ENCODE data around the gene ANKRD55. TPM values are rescaled to one million over a fixed set of nuclear protein-coding genes. Genes with fewer than 3 reads are reported as not detected.
A peak's percentile ranks its signal among the peaks of the same experiment; 100 is the strongest.

The ANKRD55 gene
- total RNA-seq, 2 experiments from 2014 or later: 14.1 to 14.6 TPM

DNA sequence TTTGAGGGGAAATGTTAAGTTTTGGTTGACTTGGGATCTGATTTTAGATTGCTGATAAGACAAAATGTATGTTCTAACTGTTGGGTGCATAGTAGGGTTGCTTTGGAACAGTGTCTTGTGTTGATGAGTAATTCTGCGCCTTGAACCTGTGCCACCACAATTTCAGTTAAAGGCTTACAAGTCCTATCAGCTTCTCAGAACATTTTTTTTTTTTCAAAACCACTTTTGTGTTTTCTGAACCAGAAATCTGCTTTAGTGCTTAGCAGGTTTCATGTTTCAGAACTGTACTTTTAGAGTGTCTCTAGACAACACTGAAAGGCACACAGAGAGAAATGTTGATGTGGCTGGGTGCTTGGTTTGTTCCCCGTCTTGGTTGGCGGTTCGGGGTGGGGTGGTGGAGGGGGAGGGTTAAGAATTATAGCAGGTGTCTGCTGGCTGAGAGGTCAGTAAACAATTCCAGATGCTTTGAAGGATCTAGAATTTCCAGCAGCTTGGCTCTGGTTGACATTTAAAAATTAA lies 84.6 kb downstream of the ANKRD55 start:
- H3K4me1 Mint-ChIP-seq (ENCODE audit: low read depth): peaks cover 68% of the 10 kb centered on the region
- peak overlapping the region; percentile 93 for H3K27ac Mint-ChIP-seq
- intact Hi-C loops (cut with micrococcal nuclease): loop anchor here (1.0 to 2.0 kb wide), 11 partner anchors 8 to 170 kb away; partner anchors contain the start of gene IL6ST
- H3K27me3 Mint-ChIP-seq (ENCODE audit: low read depth): no peaks in the 10 kb centered on the region
- H3K9me3 Mint-ChIP-seq: no peaks in the 10 kb centered on the region
- peaks cover 6% of the 10 kb centered on the region for H3K36me3 Mint-ChIP-seq (ENCODE audit: low read depth)
- CTCF ChIA-PET: interaction anchor here (0.7 to 1.9 kb wide), 6 partner anchors 11 to 212 kb away, joined by 3 to 10 read pairs (median 5); no protein-coding TSS in a partner anchor
- DNase-seq: peak; percentile 80
- H3K4me3 Mint-ChIP-seq: peak overlapping the region; percentile 53

DNA sequence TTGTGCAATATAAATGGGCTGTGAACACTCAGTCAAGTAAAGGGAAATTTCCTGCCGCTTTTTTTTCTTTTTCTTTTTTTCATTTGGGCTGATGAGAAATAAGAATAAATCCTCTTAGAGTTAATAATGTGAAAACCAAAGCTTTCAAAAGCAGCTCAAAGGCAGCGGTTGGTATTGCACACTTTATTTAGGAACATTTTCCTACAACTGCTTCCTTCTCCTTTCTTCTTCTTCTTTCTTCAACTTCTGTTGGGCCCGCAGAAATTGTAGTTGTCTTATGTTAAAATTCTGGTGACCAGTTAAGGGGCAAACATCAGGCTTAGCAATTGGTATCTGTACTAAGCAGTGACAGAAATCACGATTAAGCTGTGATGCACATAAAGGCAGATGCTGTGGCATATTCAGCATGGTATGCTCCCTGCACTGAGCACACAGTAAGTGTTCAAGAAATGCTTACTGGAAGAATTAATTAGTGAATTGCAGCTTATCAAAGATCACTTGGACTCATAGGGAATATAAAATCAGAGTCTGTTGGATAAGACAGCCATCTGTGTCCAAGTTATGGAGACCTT lies 85.4 kb downstream of the ANKRD55 start:
- Mint-ChIP-seq H3K4me3 (peak overlapping the region; percentile 53), H3K27me3 (ENCODE audit: low read depth) (no peaks in the 10 kb centered on the region), H3K9me3 (no peaks in the 10 kb centered on the region), H3K36me3 (ENCODE audit: low read depth) (peaks cover 2% of the 10 kb centered on the region), H3K27ac (peak overlapping the region; percentile 93), H3K4me1 (ENCODE audit: low read depth) (peaks cover 68% of the 10 kb centered on the region)
- intact Hi-C loops (cut with micrococcal nuclease): loop anchor here (1.0 to 2.0 kb wide), 11 partner anchors 9 to 169 kb away; partner anchors contain the start of gene IL6ST
- CTCF ChIA-PET: interaction anchor here (0.7 to 1.9 kb wide), 10 partner anchors 10 to 211 kb away, joined by 3 to 10 read pairs (median 3); no protein-coding TSS in a partner anchor
- DNase-seq: no peak

DNA sequence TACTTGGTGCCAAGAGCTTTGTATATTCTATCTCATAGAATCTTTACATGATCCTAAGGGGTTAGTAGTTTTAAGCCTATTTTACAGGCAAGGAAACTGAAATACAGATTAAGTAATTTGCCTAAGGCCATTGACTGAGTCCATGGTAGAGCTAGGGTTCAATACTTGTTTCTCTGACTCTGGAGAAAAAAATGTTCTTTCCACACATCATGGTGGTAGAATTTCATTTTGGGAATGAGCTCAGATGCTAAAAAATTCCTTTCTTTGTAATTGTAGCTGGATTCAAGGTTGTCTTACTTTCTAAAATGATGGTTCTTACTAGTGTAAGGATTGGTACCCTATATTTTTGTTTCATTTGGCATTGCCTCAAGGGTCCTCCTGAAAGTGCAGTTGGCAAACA lies 86.0 kb downstream of the ANKRD55 start:
- DNase-seq: no peak
- Mint-ChIP-seq H3K4me1 (ENCODE audit: low read depth) (peaks cover 68% of the 10 kb centered on the region), H3K4me3 (no peak overlapping the region), H3K27ac (no peak overlapping the region), H3K9me3 (no peaks in the 10 kb centered on the region), H3K36me3 (ENCODE audit: low read depth) (peaks cover 2% of the 10 kb centered on the region), H3K27me3 (ENCODE audit: low read depth) (no peaks in the 10 kb centered on the region)
- CTCF ChIA-PET: interaction anchor here (0.8 to 1.9 kb wide), 6 partner anchors 9 to 167 kb away, joined by 3 to 10 read pairs (median 3); no protein-coding TSS in a partner anchor
- intact Hi-C loops (cut with micrococcal nuclease): no loop called here

DNA sequence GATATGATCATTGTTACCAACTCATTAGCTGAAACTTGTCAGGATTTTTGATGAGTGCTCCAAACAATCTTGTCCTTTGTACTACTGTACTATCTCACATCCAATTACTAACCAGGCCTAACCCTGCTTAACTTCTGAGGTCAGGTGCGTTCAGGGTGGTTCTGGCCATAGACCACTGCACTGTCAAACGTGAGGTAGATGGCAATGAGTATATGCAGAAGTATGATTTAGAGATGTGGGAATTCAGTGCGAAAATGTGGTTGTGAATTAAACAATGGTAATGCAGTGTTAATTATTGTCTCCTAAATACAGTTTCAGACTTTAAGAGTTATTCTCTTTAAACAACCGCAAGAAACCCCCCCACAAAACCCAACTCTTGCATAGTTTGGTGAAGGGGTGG lies 86.5 kb downstream of the ANKRD55 start:
- no peak for DNase-seq
- Mint-ChIP-seq H3K27ac (no peak overlapping the region), H3K36me3 (ENCODE audit: low read depth) (peaks cover 2% of the 10 kb centered on the region), H3K4me1 (ENCODE audit: low read depth) (peaks cover 69% of the 10 kb centered on the region), H3K9me3 (no peaks in the 10 kb centered on the region), H3K27me3 (ENCODE audit: low read depth) (no peaks in the 10 kb centered on the region), H3K4me3 (no peak overlapping the region)
- CTCF ChIA-PET: interaction anchor here (0.9 to 1.9 kb wide), 3 partner anchors 9 to 166 kb away, joined by 3 to 10 read pairs (median 3); no protein-coding TSS in a partner anchor
- intact Hi-C loops (cut with micrococcal nuclease): no loop called here

DNA sequence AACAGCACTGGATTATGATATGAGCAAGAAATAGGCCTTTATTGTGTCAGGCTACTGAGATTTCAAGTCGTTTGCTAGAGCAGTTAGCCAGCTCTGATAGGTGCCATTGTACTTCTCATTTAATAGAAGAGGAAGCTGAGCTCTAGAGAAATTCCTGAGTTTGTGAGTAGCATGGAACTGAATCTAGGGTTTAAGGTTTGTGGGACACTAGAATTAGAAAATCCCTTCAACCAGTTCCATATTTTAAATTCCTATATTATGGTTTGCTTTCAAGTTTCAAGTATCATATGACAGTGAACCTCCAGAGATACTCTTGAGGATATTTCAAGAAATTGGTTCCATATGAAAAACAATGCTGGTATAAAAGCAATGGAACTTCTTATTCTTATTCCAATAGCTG lies 87.6 kb downstream of the ANKRD55 start:
- H3K4me1 Mint-ChIP-seq (ENCODE audit: low read depth): peaks cover 76% of the 10 kb centered on the region
- peaks cover 2% of the 10 kb centered on the region for H3K36me3 Mint-ChIP-seq (ENCODE audit: low read depth)
- no peak for DNase-seq
- no peaks in the 10 kb centered on the region for H3K9me3 Mint-ChIP-seq
- intact Hi-C loops (cut with micrococcal nuclease): no loop called here
- no peaks in the 10 kb centered on the region for H3K27me3 Mint-ChIP-seq (ENCODE audit: low read depth)
- CTCF ChIA-PET: interaction anchor here (1.2 kb wide), 1 partner anchor 55 kb away, joined by 3 read pairs; no protein-coding TSS in a partner anchor
- no peak overlapping the region for H3K4me3 Mint-ChIP-seq
- H3K27ac Mint-ChIP-seq: peak overlapping the region; percentile 4

DNA sequence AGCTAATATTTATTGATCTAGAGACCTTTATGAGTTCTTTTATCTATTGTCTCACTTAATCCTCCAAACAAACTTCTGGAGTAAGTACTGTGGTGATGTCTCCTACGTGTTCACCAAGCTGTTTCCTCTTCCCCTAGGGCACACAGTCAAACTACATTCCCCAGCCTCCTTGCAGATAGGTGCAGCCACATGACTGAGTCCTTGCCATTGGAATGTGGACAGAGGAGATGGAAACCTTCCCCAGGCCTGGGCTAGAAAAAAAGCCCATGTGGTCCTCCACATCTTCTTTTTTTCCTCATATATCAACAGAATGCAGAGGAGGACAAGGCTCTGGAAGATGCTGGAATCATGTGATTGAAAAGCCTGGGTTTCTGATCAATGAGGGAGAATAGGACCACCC lies 88.0 kb downstream of the ANKRD55 start:
- no peaks in the 10 kb centered on the region for H3K27me3 Mint-ChIP-seq (ENCODE audit: low read depth)
- peak overlapping the region; percentile 4 for H3K27ac Mint-ChIP-seq

DNA sequence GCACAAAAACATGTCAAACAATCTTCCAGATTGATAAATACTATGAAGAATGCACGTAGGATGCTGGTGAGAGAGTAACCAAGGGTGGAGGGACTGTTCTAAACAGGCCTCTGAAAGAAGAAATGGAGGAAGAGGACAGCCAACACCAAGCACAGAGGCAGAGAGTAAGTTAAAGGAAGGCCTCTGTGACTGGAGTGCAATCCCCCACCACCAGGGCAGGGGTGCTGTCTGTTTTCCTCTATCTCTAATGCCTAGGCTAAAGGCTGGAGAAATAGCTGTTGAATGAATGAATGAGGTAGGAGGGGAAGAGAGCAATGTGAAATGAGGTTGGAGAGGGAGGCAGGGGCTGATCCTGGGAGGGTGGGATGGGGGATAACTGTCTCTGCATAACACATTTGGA lies 88.9 kb downstream of the ANKRD55 start:
- H3K27ac Mint-ChIP-seq: peak overlapping the region; percentile 82
- CTCF ChIA-PET: interaction anchor here (0.6 to 2.0 kb wide), 8 partner anchors 17 to 208 kb away, joined by 3 to 5 read pairs (median 3); no protein-coding TSS in a partner anchor

More for the DNA sequence above, 88.0 kb downstream of the ANKRD55 start:
- CTCF ChIA-PET: interaction anchor here (0.8 to 1.2 kb wide), 3 partner anchors 40 to 209 kb away, joined by 3 to 4 read pairs (median 3); no protein-coding TSS in a partner anchor
- intact Hi-C loops (cut with micrococcal nuclease): no loop called here
- Mint-ChIP-seq H3K9me3 (no peaks in the 10 kb centered on the region), H3K4me1 (ENCODE audit: low read depth) (peaks cover 80% of the 10 kb centered on the region), H3K36me3 (ENCODE audit: low read depth) (peaks cover 2% of the 10 kb centered on the region), H3K4me3 (no peak overlapping the region)
- DNase-seq: no peak

DNA sequence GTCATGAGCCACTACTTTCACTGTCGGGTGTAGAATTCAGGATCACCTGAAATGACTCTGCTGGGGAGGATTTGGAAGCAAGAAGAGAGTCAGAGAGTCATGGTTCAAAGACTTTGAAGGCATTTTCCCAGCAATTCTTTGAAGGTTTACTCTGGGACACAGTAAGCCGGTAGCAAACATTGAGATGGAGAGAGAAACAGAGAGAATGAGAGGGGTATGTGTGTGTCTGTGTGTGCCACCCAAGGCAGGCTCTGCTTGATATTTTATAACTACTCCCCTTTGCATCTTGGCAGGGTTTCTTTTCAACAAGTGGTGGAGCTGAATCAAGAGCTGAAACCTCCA lies 89.8 kb downstream of the ANKRD55 start:
- no peak for DNase-seq
- CTCF ChIA-PET: interaction anchor here (1.2 to 2.0 kb wide), 3 partner anchors 43 to 58 kb away, joined by 3 to 4 read pairs (median 3); no protein-coding TSS in a partner anchor
- peak overlapping the region; percentile 22 for H3K4me3 Mint-ChIP-seq
- peaks cover 7% of the 10 kb centered on the region for H3K36me3 Mint-ChIP-seq (ENCODE audit: low read depth)
- H3K4me1 Mint-ChIP-seq (ENCODE audit: low read depth): peaks cover 80% of the 10 kb centered on the region
- intact Hi-C loops (cut with micrococcal nuclease): no loop called here
- H3K27ac Mint-ChIP-seq: peak overlapping the region; percentile 82
- H3K27me3 Mint-ChIP-seq (ENCODE audit: low read depth): no peaks in the 10 kb centered on the region
- no peaks in the 10 kb centered on the region for H3K9me3 Mint-ChIP-seq

More for the DNA sequence above, 88.9 kb downstream of the ANKRD55 start:
- peaks cover 6% of the 10 kb centered on the region for H3K36me3 Mint-ChIP-seq (ENCODE audit: low read depth)
- H3K4me3 Mint-ChIP-seq: no peak overlapping the region
- H3K4me1 Mint-ChIP-seq (ENCODE audit: low read depth): peaks cover 83% of the 10 kb centered on the region
- H3K9me3 Mint-ChIP-seq: no peaks in the 10 kb centered on the region
- intact Hi-C loops (cut with micrococcal nuclease): no loop called here
- DNase-seq: peak; percentile 38
- H3K27me3 Mint-ChIP-seq (ENCODE audit: low read depth): no peaks in the 10 kb centered on the region

DNA sequence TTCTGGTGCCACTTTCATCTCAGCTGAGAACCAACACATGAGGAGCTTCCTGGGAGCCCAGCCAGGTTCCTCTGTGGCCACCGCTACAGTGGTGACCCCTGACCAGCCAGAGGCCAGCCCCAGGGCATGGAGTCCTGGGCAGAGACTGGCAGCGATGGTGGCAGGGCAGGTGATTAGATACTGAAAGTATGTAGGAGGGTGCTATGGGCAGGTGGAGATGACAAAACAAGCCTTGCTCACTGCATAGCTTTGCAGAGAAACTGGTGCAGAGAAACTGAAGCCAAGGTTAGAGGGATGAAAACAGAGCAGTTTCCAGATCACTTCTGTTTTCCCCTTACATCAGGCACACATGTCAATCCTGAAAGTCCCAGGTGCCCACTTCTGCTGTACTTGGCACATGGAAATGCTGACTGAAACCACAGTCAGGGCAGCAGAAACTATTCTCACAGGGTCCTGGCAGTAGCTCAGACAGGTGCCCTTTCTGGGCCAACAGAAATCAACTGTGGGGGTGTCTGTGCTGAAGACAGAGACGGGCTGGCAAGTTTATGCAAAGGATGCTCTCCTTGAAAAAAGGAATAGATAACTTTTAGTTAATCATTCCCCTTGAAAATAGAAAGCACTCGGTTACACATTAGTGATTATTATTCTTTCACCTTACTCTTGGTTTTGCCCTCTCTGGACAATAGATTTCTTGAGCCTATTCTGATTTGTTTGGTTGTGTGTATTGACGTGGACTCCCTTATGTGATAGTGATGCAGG lies 90.3 kb downstream of the ANKRD55 start:
- intact Hi-C loops (cut with micrococcal nuclease): no loop called here
- Mint-ChIP-seq H3K4me3 (peak overlapping the region; percentile 22), H3K36me3 (ENCODE audit: low read depth) (peaks cover 7% of the 10 kb centered on the region), H3K9me3 (no peaks in the 10 kb centered on the region), H3K27me3 (ENCODE audit: low read depth) (no peaks in the 10 kb centered on the region), H3K4me1 (ENCODE audit: low read depth) (peaks cover 78% of the 10 kb centered on the region), H3K27ac (peak overlapping the region; percentile 82)
- peak; percentile 64 for DNase-seq
- CTCF ChIA-PET: interaction anchor here (0.9 to 2.0 kb wide), 6 partner anchors 18 to 59 kb away, joined by 3 to 4 read pairs (median 3); no protein-coding TSS in a partner anchor

DNA sequence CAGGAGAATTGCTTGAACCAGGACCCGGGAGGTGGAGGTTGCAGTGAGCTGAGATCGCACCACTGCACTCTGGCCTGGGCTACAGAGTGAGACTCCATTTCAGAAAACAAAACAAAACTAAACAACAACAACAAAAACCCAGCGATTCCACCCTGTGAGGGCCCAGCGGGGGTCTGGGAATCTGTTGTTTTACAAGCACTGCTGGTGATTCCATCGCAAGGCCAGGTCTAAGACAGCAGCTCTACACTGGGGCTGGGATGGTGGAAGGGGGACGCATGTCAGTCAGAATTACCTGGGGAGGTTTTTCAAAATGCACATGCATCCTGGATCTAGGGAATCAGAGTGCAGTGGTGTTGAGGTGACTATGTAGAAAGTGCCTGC lies 90.9 kb downstream of the ANKRD55 start:
- CTCF ChIA-PET: interaction anchor here (0.9 to 2.0 kb wide), 5 partner anchors 18 to 60 kb away, joined by 3 to 4 read pairs (median 3); no protein-coding TSS in a partner anchor
- Mint-ChIP-seq H3K9me3 (no peaks in the 10 kb centered on the region), H3K27ac (peak overlapping the region; percentile 82), H3K4me3 (peak overlapping the region; percentile 7), H3K27me3 (ENCODE audit: low read depth) (no peaks in the 10 kb centered on the region), H3K4me1 (ENCODE audit: low read depth) (peaks cover 78% of the 10 kb centered on the region), H3K36me3 (ENCODE audit: low read depth) (peaks cover 7% of the 10 kb centered on the region)
- no peak for DNase-seq
- intact Hi-C loops (cut with micrococcal nuclease): no loop called here

DNA sequence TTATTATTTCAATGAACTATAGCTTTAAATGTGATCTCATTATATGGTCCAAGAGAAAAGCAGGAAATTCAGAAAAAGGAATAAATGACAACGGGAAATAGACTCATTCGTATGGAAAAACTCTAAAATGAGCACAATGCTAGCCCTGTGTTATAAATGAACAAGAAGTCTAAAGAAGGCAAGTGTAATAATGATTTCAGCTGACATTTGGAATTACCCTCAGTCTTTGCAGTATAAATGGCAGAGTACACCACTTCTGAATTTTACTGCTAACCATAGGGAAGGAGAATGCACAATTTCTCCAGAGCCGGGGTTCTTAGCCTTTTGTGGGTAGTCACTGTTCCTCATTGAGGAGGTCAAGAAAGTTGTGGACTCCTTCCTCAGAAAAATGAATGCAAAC lies 93.1 kb downstream of the ANKRD55 start:
- Mint-ChIP-seq H3K9me3 (no peaks in the 10 kb centered on the region), H3K27ac (no peak overlapping the region), H3K4me3 (no peak overlapping the region)

DNA sequence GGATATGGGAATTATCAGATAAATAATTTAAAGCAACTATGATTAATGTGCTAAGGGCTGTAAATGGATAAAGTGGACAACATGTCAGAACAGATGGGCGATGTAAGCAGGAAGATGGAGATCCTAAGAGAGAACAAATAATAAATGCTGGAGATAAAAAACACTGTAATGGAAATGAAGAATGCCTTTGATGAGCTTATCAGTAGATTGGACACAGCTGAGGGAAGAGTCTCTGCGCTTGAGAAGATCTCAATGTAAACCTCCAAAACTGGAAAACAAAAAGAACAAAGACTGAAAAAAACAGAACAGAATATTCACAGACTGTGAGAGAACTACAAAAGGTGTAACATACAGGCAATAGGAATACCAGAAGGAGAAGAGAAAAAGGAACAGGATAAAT lies 102.5 kb downstream of the ANKRD55 start:
- Mint-ChIP-seq H3K9me3 (peaks cover 7% of the 10 kb centered on the region), H3K27me3 (ENCODE audit: low read depth) (no peaks in the 10 kb centered on the region), H3K4me3 (no peak overlapping the region), H3K36me3 (ENCODE audit: low read depth) (peaks cover 8% of the 10 kb centered on the region), H3K27ac (no peak overlapping the region), H3K4me1 (ENCODE audit: low read depth) (peaks cover 77% of the 10 kb centered on the region)
- DNase-seq: no peak
- intact Hi-C loops (cut with micrococcal nuclease): no loop called here
- CTCF ChIA-PET: interaction anchor here (2.7 kb wide), 1 partner anchor 70 kb away, joined by 7 read pairs; no protein-coding TSS in a partner anchor

More for the DNA sequence above, 93.1 kb downstream of the ANKRD55 start:
- no peak for DNase-seq
- CTCF ChIA-PET: interaction anchor here (0.6 to 1.8 kb wide), 3 partner anchors 10 to 625 kb away, joined by 3 to 6 read pairs (median 3); no protein-coding TSS in a partner anchor
- intact Hi-C loops (cut with micrococcal nuclease): no loop called here
- Mint-ChIP-seq H3K27me3 (ENCODE audit: low read depth) (no peaks in the 10 kb centered on the region), H3K36me3 (ENCODE audit: low read depth) (peaks cover 4% of the 10 kb centered on the region), H3K4me1 (ENCODE audit: low read depth) (peaks cover 84% of the 10 kb centered on the region)
